RWPE2 (cell line): ENCODE results near the gene BAX.

Experiments
- ATAC-seq: fragments of 200-7000 bp; cut with Tn5 transposase; 3 replicates; pipeline ENCODE4 v1.9.1; 2021; ENCODE audit warnings: low read depth
- DNase-seq: peaks from one replicate; pipeline ENCODE4 v3.0.0-alpha.2; 2020; ENCODE audit warnings: low spot score
- H3K27ac ChIP-seq: fragments of 450-650 bp; 2 replicates; pipeline ENCODE4 v1.5.1; 2017; ENCODE audit warnings: mild to moderate bottlenecking; ENCODE audit not compliant: poor library complexity, severe bottlenecking
- H3K27me3 ChIP-seq: fragments of 250-450 bp; sonication (Bioruptor Pico); 2 replicates; pipeline ENCODE4 v1.5.1; 2021; ENCODE audit warnings: mild to moderate bottlenecking, moderate library complexity; ENCODE audit not compliant: insufficient read depth, poor library complexity, severe bottlenecking
- H3K36me3 ChIP-seq: fragments of 250-450 bp; sonication (Bioruptor Pico); 2 replicates; pipeline ENCODE4 v1.5.1; 2020; ENCODE audit warnings: low read depth, mild to moderate bottlenecking, moderate library complexity
- H3K4me1 ChIP-seq: fragments of 250-450 bp; sonication (Bioruptor Pico); 2 replicates; pipeline ENCODE4 v1.5.1; 2021; ENCODE audit warnings: mild to moderate bottlenecking, moderate library complexity; ENCODE audit not compliant: insufficient read depth, poor library complexity, severe bottlenecking
- H3K4me3 ChIP-seq: fragments of 250-450 bp; sonication (Bioruptor Pico); 2 replicates; pipeline ENCODE4 v1.5.1; 2021; ENCODE audit warnings: mild to moderate bottlenecking, moderate library complexity; ENCODE audit not compliant: severe bottlenecking
- H3K9me3 ChIP-seq: fragments of 250-450 bp; sonication (Bioruptor Pico); 2 replicates; pipeline ENCODE4 v1.5.1; 2021; ENCODE audit warnings: mild to moderate bottlenecking, moderate library complexity; ENCODE audit not compliant: severe bottlenecking
- CTCF ChIP-seq: fragments of 450-650 bp; IDR thresholded peaks from one replicate; pipeline ENCODE4 v1.5.1; 2017; ENCODE audit warnings: mild to moderate bottlenecking, moderate library complexity; ENCODE audit not compliant: poor library complexity, severe bottlenecking

BAX gene

GRCh38 chr19:48965040-48965805 is 10.5 kb downstream of the BAX start, which contains the start of gene FTL:
FTL (plus strand) TSS chr19:48965309; CDS start chr19:48965508, 199 bp downstream.
- Histone ChIP-seq H3K4me1 (peaks cover 16% of the 10 kb centered on the region), H3K36me3 (peaks cover 35% of the 10 kb centered on the region), H3K9me3 (no peaks in the 10 kb centered on the region), H3K27me3 (no peaks in the 10 kb centered on the region), H3K27ac (peak within 1 kb of the TSS; percentile 91), H3K4me3 (peak within 1 kb of the TSS; percentile 63)
- DNase-seq = peak; percentile 93
- peak; percentile 74 for ATAC-seq
- no peak for TF ChIP-seq CTCF

GRCh38 chr19:48965806-48966540 is 11.3 kb downstream of the BAX start:
- Histone ChIP-seq H3K4me3 (peak overlapping the region; percentile 63), H3K27ac (peak overlapping the region; percentile 91), H3K9me3 (no peaks in the 10 kb centered on the region), H3K36me3 (peaks cover 40% of the 10 kb centered on the region), H3K4me1 (peaks cover 16% of the 10 kb centered on the region), H3K27me3 (no peaks in the 10 kb centered on the region)
- ATAC-seq (peak; percentile 60), DNase-seq (peak; percentile 89)
- TF ChIP-seq CTCF = no peak

- Histone ChIP-seq H3K27me3 (no peaks in the 10 kb centered on the region), H3K4me1 (peaks cover 16% of the 10 kb centered on the region), H3K4me3 (peak overlapping the region; percentile 63), H3K36me3 (peaks cover 45% of the 10 kb centered on the region), H3K27ac (peak overlapping the region; percentile 91), H3K9me3 (no peaks in the 10 kb centered on the region)
- no peak for TF ChIP-seq CTCF
- no peak for ATAC-seq
- no peak for DNase-seq
Measured at GRCh38 chr19:48966541-48967345, 12.1 kb downstream of the BAX start.

GRCh38 chr19:48967346-48968178 is 12.9 kb downstream of the BAX start:
- Histone ChIP-seq H3K4me3 (no peak overlapping the region), H3K36me3 (peaks cover 50% of the 10 kb centered on the region), H3K27ac (no peak overlapping the region), H3K9me3 (no peaks in the 10 kb centered on the region), H3K4me1 (peaks cover 16% of the 10 kb centered on the region), H3K27me3 (no peaks in the 10 kb centered on the region)
- ATAC-seq (no peak), DNase-seq (no peak)
- no peak for TF ChIP-seq CTCF
